ENCODE results near the gene POU1F1. TPM values are rescaled to one million over a fixed set of nuclear protein-coding genes. Genes with fewer than 3 reads are reported as not detected.
A peak's percentile ranks its signal among the peaks of the same experiment; 100 is the strongest.

The POU1F1 gene
- total and polyA plus RNA-seq, 2 of the 4 experiments (the other 2 are of a cell fraction): not detected

- no peak overlapping the region for H3K4me3 ChIP-seq (ENCODE audit: insufficient read depth, low read depth, low read length)
- in situ Hi-C loops (cut with MboI; ENCODE audit: low sequenced_read_pairs): loop anchor here (10.0 kb wide), 1 partner anchor 707 kb away; no protein-coding TSS in a partner anchor
- H4K5ac ChIP-seq (ENCODE audit: low read depth, low read length): no peak overlapping the region
- H3K23ac ChIP-seq (ENCODE audit: low read depth, low read length): no peak overlapping the region
- WGBS, 2 experiments (ENCODE audit: extremely low coverage in 2 of 2, insufficient read length in 1 of 2): 100% methylated on average over 1 of the region's 2 CpGs; no CpG with 5 or more reads in 1 of the 2 experiments
- ATAC-seq (ENCODE audit: low read depth): no peak
- no peak overlapping the region for H3K14ac ChIP-seq (replicated peaks; ENCODE audit: low read depth, low read length)
- no peaks in the 10 kb centered on the region for H3K36me3 ChIP-seq (ENCODE audit: control insufficient read depth, insufficient read depth, low read length)
- no peaks in the 10 kb centered on the region for H3K4me1 ChIP-seq (ENCODE audit: control insufficient read depth, insufficient read depth, low read length)
- no peaks in the 10 kb centered on the region for H3K9me3 ChIP-seq (ENCODE audit: control insufficient read depth, insufficient read depth, low read length)
- no peak for DNase-seq
- ChIA-PET POLR2A (ENCODE audit: unreplicated experiment) (no interaction called here), CTCF (no interaction called here)
- no peak overlapping the region for H3K18ac ChIP-seq (ENCODE audit: low read depth, low read length)
- no peak overlapping the region for H3K4ac ChIP-seq (ENCODE audit: low read depth, low read length)
- BruUV-seq (replicated peaks): no TSS peak
- H2BK120ac ChIP-seq (ENCODE audit: low read depth, low read length): no peak overlapping the region
- H4K8ac ChIP-seq (ENCODE audit: low read depth in 2 of 2, low read length in 2 of 2): no peak overlapping the region
- H3K27ac ChIP-seq (ENCODE audit: insufficient read depth, low read length): no peak overlapping the region
- H2AK5ac ChIP-seq (ENCODE audit: low read depth, low read length): no peak overlapping the region
- H2BK15ac ChIP-seq (ENCODE audit: low read depth, low read length): no peak overlapping the region
- no peak overlapping the region for H4K91ac ChIP-seq (ENCODE audit: insufficient read depth, low read depth, low read length)
- no peak overlapping the region for H2BK5ac ChIP-seq (ENCODE audit: low read depth, low read length, poor library complexity, severe bottlenecking)
- no peak overlapping the region for H2AFZ ChIP-seq (replicated peaks; ENCODE audit: low read length, poor library complexity)
- H2BK20ac ChIP-seq (ENCODE audit: low read depth, low read length): no peak overlapping the region
- intact Hi-C loops (cut with micrococcal nuclease): no loop called here
- H3K27me3 ChIP-seq (ENCODE audit: control insufficient read depth, insufficient read depth, low read length): peaks cover 2% of the 10 kb centered on the region; the same call in 1 of the 2 replicates
- dilution Hi-C loops (cut with HindIII; ENCODE audit: low sequenced_read_pairs, unreplicated experiment): no loop called here
- no peak overlapping the region for H2AK9ac ChIP-seq (replicated peaks; ENCODE audit: low read depth, low read length, poor library complexity)
- no peak for TF ChIP-seq BHLHE40 (IDR thresholded peaks at IDR 0.05; ENCODE audit: low read depth, low read length)
- no peak for TF ChIP-seq USF2 (IDR thresholded peaks at IDR 0.05; ENCODE audit: low read depth, low read length)
- TF ChIP-seq CTCF (conservative IDR thresholded peaks at IDR 0.05; ENCODE audit: low read depth, low read length): peak; percentile 26
- no peaks in the 10 kb centered on the region for H3K79me1 ChIP-seq (ENCODE audit: low read depth in 1 of 2, low read length in 2 of 2)
- H3K4me2 ChIP-seq (ENCODE audit: low read depth, low read length): no peak overlapping the region
- no peak overlapping the region for H3K9ac ChIP-seq (ENCODE audit: low read depth, low read length)
- H3K9me1 ChIP-seq (ENCODE audit: insufficient read depth, low read length): no peaks in the 10 kb centered on the region
- H4K20me1 ChIP-seq (ENCODE audit: insufficient read depth, low read length): no peaks in the 10 kb centered on the region
- no peak overlapping the region for H3K56ac ChIP-seq (ENCODE audit: extremely low read depth, insufficient read depth, low read length)
Observed at GRCh38 chr3:87307805-87308204, 31.4 kb upstream of the POU1F1 start.

All from IMR-90 (cell line).